GM06990 (cell line): ENCODE data around the gene DNAAF5.

Experiments used
- DNase-seq: peaks from one replicate; pipeline ENCODE4 v3.0.0-alpha.2; 2011; ENCODE audit not compliant: insufficient read length; ENCODE audit errors: extremely low read depth
- H3K27me3 ChIP-seq: replicated peaks from 2 replicates; pipeline ENCODE4 v1.6.0; 2011; ENCODE audit warnings: low read length; ENCODE audit not compliant: control insufficient read depth, insufficient read depth
- H3K36me3 ChIP-seq: 2 replicates; pipeline ENCODE4 v1.5.1; 2011; ENCODE audit warnings: low read length; ENCODE audit not compliant: control insufficient read depth, insufficient read depth
- H3K4me3 ChIP-seq: replicated peaks from 2 replicates; pipeline ENCODE4 v1.5.1; 2011; ENCODE audit warnings: low read depth, mild to moderate bottlenecking, control low read depth, low read length
- TF ChIP-seq, protein P1 (sequence below): IDR thresholded peaks from 2 replicates; pipeline ENCODE4 v1.5.1; 2011; ENCODE audit warnings: low read length, control low read depth, mild to moderate bottlenecking, inconsistent platforms; ENCODE audit not compliant: insufficient read depth, poor library complexity, severe bottlenecking

The DNAAF5 gene

DNA sequence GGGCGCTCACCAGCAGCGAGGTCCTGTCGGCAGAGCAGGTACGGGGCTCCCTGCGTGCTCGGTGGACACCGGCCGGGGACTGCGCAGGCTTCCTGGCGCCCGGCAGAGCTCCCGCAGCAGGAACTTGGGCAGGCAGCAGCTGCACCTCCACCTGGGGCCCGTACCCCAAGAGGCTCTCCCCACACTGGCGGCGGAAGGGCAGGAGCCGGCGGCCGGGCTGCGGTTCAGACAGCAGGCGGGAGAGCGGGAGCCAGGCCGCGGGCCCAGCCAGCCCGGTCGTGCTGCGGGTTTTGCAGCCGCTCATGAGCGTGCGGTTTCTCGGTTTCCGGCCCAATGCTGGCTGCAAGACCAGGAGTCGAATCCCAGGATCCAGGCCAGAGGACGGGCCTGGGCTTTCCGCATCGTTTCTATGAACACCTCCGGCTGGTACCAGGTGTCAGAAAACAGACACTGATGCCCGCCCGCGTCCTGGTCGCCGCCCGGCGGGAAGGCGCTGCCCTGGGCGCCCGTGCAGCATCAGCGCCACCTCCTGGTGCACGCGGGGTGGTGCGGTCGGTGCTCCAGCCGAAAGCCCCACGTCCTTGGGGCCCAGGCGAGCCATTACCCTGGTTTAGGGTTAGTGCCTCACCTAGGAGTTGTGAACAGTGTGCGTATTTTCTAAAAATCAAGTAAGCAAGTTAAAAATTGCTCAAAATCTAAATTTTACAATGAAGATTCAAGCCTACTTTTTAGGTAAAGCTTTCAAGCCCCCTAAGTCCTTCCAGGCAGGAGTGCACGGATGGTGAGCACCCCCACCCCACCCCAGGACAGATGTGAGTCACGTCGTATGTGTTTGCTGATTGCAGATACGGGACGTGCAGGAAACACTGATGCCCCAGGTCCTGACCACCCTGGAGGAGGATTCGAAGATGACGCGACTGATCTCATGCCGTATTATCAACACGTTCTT is 47.9 kb downstream of the DNAAF5 start:
- Histone ChIP-seq H3K4me3 (no peak overlapping the region), H3K36me3 (peaks cover 3% of the 10 kb centered on the region; the same call in 1 of the 2 replicates), H3K27me3 (no peaks in the 10 kb centered on the region)
- peak; percentile 56 for DNase-seq
- TF ChIP-seq, protein P1, sequence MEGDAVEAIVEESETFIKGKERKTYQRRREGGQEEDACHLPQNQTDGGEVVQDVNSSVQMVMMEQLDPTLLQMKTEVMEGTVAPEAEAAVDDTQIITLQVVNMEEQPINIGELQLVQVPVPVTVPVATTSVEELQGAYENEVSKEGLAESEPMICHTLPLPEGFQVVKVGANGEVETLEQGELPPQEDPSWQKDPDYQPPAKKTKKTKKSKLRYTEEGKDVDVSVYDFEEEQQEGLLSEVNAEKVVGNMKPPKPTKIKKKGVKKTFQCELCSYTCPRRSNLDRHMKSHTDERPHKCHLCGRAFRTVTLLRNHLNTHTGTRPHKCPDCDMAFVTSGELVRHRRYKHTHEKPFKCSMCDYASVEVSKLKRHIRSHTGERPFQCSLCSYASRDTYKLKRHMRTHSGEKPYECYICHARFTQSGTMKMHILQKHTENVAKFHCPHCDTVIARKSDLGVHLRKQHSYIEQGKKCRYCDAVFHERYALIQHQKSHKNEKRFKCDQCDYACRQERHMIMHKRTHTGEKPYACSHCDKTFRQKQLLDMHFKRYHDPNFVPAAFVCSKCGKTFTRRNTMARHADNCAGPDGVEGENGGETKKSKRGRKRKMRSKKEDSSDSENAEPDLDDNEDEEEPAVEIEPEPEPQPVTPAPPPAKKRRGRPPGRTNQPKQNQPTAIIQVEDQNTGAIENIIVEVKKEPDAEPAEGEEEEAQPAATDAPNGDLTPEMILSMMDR, result peak; percentile 86

DNA sequence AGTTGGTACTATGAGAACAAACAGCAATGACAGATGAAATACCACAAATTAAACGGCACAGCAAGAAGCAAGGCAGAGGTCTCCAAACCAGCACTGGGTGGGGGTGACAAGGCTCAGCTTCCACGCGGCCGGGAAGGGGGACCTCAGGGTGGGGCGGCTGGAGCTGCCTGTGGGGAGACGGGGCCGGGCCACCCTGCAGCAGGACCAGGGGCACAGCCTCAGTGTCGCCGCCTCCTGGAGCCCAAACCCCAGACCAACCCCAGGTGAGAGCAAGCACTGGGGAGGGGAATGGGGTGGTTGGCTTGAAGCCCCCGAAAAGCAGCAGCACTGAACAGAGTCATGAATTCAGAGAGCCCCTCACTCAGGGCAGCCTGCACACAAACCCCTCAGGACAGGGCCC is 49.9 kb downstream of the DNAAF5 start:
- DNase-seq, result no peak
- no peaks in the 10 kb centered on the region for H3K27me3 ChIP-seq
- H3K36me3 ChIP-seq, result peaks cover 3% of the 10 kb centered on the region; the same call in 1 of the 2 replicates
- H3K4me3 ChIP-seq, result no peak overlapping the region
- TF ChIP-seq, protein P1, result no peak

DNA sequence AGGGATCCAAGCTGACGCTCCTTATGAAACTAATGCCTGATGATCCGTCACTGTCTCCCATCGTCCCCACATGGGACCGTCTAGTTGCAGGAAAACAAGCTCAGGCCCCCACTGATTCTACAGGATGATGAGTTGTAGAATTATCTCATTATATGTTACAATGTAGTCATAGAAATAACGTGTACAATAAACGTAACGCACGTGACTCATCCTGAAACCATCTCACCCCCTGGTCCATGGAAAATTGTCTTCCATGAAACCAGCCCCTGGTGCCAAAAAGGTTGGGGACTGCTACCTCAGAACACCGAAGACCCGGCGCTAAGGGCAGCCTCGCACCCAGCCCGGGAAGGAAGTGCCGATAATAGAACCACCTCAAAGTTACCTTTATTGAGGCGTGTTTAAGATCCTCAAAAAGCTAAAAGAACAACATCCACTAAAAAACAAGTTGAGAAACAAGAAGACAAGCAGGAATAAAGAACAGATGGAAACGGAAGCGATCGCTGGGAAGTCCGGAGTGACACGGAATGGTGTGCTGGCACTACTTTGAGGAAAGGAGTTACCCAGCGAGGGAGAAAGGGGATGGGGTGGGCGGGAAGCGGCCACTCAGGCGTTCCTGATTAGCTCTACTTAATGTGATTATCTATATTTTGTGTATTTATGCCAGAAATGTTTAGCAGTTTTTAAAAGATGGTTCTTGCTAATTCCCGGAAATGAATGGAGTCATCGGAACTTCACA is 50.7 kb downstream of the DNAAF5 start:
- no peak overlapping the region for H3K4me3 ChIP-seq
- H3K27me3 ChIP-seq, result no peaks in the 10 kb centered on the region
- DNase-seq, result no peak
- H3K36me3 ChIP-seq, result peaks cover 3% of the 10 kb centered on the region; the same call in 1 of the 2 replicates
- TF ChIP-seq, protein P1, result no peak

DNA sequence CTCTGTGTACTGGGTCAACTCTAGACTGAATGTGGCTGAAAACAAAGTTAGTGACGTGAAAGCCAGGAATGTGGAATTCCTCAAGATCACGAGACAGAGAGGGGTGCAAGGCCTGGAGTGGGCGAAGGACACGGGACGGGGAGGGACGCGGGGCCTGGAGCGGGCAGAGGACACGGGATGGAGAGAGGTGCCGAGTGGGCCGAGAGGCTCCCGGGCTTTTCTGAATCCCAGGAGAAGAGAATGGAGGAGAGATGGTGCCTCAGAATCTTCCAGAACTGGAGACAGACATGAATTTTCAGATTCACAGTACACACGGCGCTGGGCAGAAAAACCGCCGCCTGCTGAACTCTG is 51.2 kb downstream of the DNAAF5 start:
- no peak for DNase-seq
- peaks cover 3% of the 10 kb centered on the region; the same call in 1 of the 2 replicates for H3K36me3 ChIP-seq
- TF ChIP-seq, protein P1, result no peak
- H3K4me3 ChIP-seq, result no peak overlapping the region
- no peaks in the 10 kb centered on the region for H3K27me3 ChIP-seq

DNA sequence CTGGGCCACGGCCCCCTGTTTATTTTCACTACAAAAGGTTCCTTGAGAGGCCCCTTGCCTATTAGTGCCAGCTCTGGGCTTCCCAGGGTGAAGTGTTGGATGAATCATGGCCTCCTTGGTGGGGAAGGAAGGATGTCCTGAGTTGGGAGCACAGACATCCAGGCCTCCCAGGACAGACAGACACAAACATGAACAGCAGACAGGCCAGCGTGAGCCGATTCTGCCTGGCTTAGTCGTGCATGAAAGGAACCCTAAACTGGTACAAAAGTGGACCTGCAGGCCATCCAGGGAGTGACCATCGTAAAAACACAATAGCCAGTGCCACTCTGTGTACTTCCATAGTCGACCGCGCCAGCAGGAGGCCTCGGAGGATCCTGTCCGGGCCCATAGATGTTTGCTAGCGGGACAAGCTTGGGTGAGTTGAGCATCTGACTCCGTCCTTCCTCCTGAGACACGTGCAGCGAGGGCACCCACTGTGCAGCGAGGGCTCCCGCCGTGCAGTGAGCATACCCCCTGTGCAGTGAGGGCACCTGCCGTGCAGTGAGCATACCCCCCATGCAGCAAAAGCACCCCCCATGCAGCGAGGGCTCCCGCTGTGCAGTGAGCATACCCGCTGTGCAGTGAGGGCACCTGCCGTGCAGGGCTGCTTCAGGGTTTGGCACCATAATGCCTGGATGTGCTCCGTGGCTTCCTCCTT is 51.9 kb downstream of the DNAAF5 start:
- Histone ChIP-seq H3K27me3 (no peaks in the 10 kb centered on the region), H3K4me3 (no peak overlapping the region), H3K36me3 (peaks cover 5% of the 10 kb centered on the region; the same call in 1 of the 2 replicates)
- TF ChIP-seq, protein P1, result no peak
- no peak for DNase-seq
